HEK293T (cell line): ENCODE data around the gene CDH13.

Experiments
- ARNT ChIP-seq: fragments of 450-650 bp; IDR thresholded peaks from 2 replicates; pipeline ENCODE4 v1.6.1; 2017; ENCODE audit warnings: mild to moderate bottlenecking
- BHLHE40 ChIP-seq: fragments of 450-650 bp; IDR thresholded peaks from 2 replicates; pipeline ENCODE4 v1.6.1; 2016; ENCODE audit warnings: mild to moderate bottlenecking, moderate library complexity, borderline replicate concordance
- FOXM1 ChIP-seq: fragments of 450-650 bp; IDR thresholded peaks from 2 replicates; pipeline ENCODE4 v1.6.1; 2017; ENCODE audit warnings: mild to moderate bottlenecking, borderline replicate concordance
- NFRKB ChIP-seq: fragments of 450-650 bp; IDR thresholded peaks from 2 replicates; pipeline ENCODE4 v1.6.1; 2016; ENCODE audit warnings: mild to moderate bottlenecking, moderate library complexity
- TF ChIP-seq, protein P1 (sequence below): fragments of 450-650 bp; IDR thresholded peaks from 2 replicates; pipeline ENCODE4 v1.6.1; 2016

DNA sequence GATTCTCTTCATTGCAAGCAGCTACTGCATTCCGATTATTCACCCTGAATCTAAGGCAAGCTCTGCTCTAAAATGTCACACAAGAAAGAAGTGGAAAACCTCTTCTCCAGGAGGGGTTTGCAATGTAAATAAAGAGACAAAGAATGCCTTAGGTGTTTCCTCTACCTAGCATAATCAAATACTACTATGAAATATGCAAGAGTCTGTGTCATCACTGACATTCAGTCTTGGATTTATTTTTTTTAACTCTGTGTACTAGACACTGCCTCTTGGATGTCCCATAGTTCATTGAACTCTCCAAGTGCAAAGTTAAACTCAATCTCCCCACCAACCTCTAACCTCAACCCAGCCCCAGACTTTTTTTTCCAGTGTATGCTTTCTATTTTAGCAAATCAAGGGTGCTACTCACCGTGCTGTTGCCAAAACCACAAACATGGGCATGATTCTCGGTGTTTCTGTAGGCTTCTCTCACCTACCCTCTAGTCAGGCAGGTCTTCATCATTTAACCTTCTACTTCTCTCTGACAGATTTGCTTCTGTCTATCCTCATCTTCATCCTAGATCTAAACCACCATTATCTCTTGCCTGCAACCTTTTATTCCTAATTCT lies 329.1 kb downstream of the CDH13 start:
- TF ChIP-seq BHLHE40 (no peak), FOXM1 (no peak), NFRKB (no peak), ARNT (no peak)
- TF ChIP-seq, protein P1, sequence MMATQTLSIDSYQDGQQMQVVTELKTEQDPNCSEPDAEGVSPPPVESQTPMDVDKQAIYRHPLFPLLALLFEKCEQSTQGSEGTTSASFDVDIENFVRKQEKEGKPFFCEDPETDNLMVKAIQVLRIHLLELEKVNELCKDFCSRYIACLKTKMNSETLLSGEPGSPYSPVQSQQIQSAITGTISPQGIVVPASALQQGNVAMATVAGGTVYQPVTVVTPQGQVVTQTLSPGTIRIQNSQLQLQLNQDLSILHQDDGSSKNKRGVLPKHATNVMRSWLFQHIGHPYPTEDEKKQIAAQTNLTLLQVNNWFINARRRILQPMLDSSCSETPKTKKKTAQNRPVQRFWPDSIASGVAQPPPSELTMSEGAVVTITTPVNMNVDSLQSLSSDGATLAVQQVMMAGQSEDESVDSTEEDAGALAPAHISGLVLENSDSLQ, result no peak
